NCI-H510A treated with DMSO at 0.1 percent for 48 hours (cell line): Measurements from ENCODE around the gene TBC1D2.
A peak's percentile ranks its signal among the peaks of the same experiment; 100 is the strongest.
"Not testable (repeated sequence)": the region's sequence is repeated elsewhere in the genome, so short reads cannot be mapped to it uniquely, and the experiment has no call there.

Experiments used
- DNase-seq: peaks from one replicate; lab custom pipeline; 2025; lab: John Stamatoyannopoulos, UW

TBC1D2 gene

GRCh38 chr9:98255578-98256296 lies at the start of gene TBC1D2:
Gene TBC1D2, minus strand, starts transcription at chr9:98255649. Its CDS starts 108 bp downstream, at chr9:98255541.
- peak; percentile 96 for DNase-seq

- DNase-seq: no peak
These were observed 48.9 kb upstream of the TBC1D2 start for GRCh38 chr9:98304381-98304780.

- DNase-seq: no peak
These were observed 48.2 kb upstream of the TBC1D2 start for GRCh38 chr9:98303633-98304125.

- no peak for DNase-seq
These were observed 47.6 kb upstream of the TBC1D2 start for GRCh38 chr9:98302938-98303632.

GRCh38 chr9:98302150-98302549 lies 46.7 kb upstream of the TBC1D2 start:
- DNase-seq: no peak

- no peak for DNase-seq
These were observed 45.2 kb upstream of the TBC1D2 start for GRCh38 chr9:98300611-98301010.

GRCh38 chr9:98298476-98298875 lies 43.0 kb upstream of the TBC1D2 start:
- no peak for DNase-seq

- DNase-seq: no peak
These were observed 40.4 kb upstream of the TBC1D2 start for GRCh38 chr9:98295824-98296223.

GRCh38 chr9:98291820-98292219 lies 36.4 kb upstream of the TBC1D2 start:
- no peak for DNase-seq

GRCh38 chr9:98290411-98290810 lies 35.0 kb upstream of the TBC1D2 start:
- DNase-seq: no peak

- DNase-seq: no peak
These were observed 34.3 kb upstream of the TBC1D2 start for GRCh38 chr9:98289614-98290201.

- no peak for DNase-seq
These were observed 33.4 kb upstream of the TBC1D2 start for GRCh38 chr9:98288881-98289280.

GRCh38 chr9:98287384-98287783 lies 31.9 kb upstream of the TBC1D2 start:
- no peak for DNase-seq

- DNase-seq: no peak
These were observed 30.0 kb upstream of the TBC1D2 start for GRCh38 chr9:98285446-98285845.

GRCh38 chr9:98284754-98285153 lies 29.3 kb upstream of the TBC1D2 start:
- DNase-seq: no peak

GRCh38 chr9:98283143-98283542 lies 27.7 kb upstream of the TBC1D2 start:
- not testable (repeated sequence) for DNase-seq

GRCh38 chr9:98281281-98281680 lies 25.8 kb upstream of the TBC1D2 start:
- no peak for DNase-seq

GRCh38 chr9:98280574-98280973 lies 25.1 kb upstream of the TBC1D2 start:
- peak; percentile 21 for DNase-seq

GRCh38 chr9:98280162-98280561 lies 24.7 kb upstream of the TBC1D2 start:
- DNase-seq: no peak

- DNase-seq: no peak
These were observed 21.5 kb upstream of the TBC1D2 start for GRCh38 chr9:98276907-98277469.

GRCh38 chr9:98275159-98275558 lies 19.7 kb upstream of the TBC1D2 start:
- DNase-seq: no peak

- no peak for DNase-seq
These were observed 16.6 kb upstream of the TBC1D2 start for GRCh38 chr9:98272083-98272482.

- DNase-seq: no peak
These were observed 16.0 kb upstream of the TBC1D2 start for GRCh38 chr9:98271479-98271878.
